ENCODE results near the gene FOXE3.

The FOXE3 gene

GRCh38 chr1:47401761-47402160, 14.3 kb upstream of the FOXE3 start:
- Histone ChIP-seq H3K4me3 (ENCODE audit: low read length) (no peak overlapping the region), H3K9me2 (replicated peaks; ENCODE audit: insufficient read depth, low read length) (no peaks in the 10 kb centered on the region), H3K27me3 (replicated peaks; ENCODE audit: insufficient read depth, low read length) (no peaks in the 10 kb centered on the region), H3K9me3 (replicated peaks; ENCODE audit: insufficient read depth, low read length) (no peaks in the 10 kb centered on the region), H2AFZ (ENCODE audit: low read length) (no peak overlapping the region), H3K9ac (ENCODE audit: low read length) (no peak overlapping the region), H4K20me1 (ENCODE audit: insufficient read depth, low read length) (no peaks in the 10 kb centered on the region), H3K79me2 (ENCODE audit: low read length) (no peaks in the 10 kb centered on the region), H3K4me1 (ENCODE audit: low read length) (no peaks in the 10 kb centered on the region), H3K27ac (ENCODE audit: low read length) (no peak overlapping the region), H3F3A (ENCODE audit: insufficient read depth, low read length) (no peaks in the 10 kb centered on the region), H3K4me2 (ENCODE audit: low read depth, low read length) (no peak overlapping the region), H3K36me3 (replicated peaks; ENCODE audit: insufficient read depth, low read length) (no peaks in the 10 kb centered on the region)
- DNase-seq, result no peak
- TF ChIP-seq EZH2phosphoT487 (IDR thresholded peaks at IDR 0.05; ENCODE audit: low read length) (no peak), EZH2 (optimal IDR thresholded peaks at IDR 0.05; ENCODE audit: low read depth, low read length) (no peak)
- TF ChIP-seq, protein P1, sequence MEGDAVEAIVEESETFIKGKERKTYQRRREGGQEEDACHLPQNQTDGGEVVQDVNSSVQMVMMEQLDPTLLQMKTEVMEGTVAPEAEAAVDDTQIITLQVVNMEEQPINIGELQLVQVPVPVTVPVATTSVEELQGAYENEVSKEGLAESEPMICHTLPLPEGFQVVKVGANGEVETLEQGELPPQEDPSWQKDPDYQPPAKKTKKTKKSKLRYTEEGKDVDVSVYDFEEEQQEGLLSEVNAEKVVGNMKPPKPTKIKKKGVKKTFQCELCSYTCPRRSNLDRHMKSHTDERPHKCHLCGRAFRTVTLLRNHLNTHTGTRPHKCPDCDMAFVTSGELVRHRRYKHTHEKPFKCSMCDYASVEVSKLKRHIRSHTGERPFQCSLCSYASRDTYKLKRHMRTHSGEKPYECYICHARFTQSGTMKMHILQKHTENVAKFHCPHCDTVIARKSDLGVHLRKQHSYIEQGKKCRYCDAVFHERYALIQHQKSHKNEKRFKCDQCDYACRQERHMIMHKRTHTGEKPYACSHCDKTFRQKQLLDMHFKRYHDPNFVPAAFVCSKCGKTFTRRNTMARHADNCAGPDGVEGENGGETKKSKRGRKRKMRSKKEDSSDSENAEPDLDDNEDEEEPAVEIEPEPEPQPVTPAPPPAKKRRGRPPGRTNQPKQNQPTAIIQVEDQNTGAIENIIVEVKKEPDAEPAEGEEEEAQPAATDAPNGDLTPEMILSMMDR (IDR thresholded peaks at IDR 0.05; ENCODE audit: low read length), result no peak

GRCh38 chr1:47402591-47402990, 13.5 kb upstream of the FOXE3 start:
- no peak overlapping the region for H3K4me2 ChIP-seq (ENCODE audit: low read depth, low read length)
- H3F3A ChIP-seq (ENCODE audit: insufficient read depth, low read length), result no peaks in the 10 kb centered on the region
- H3K36me3 ChIP-seq (replicated peaks; ENCODE audit: insufficient read depth, low read length), result no peaks in the 10 kb centered on the region
- H3K9me3 ChIP-seq (replicated peaks; ENCODE audit: insufficient read depth, low read length), result no peaks in the 10 kb centered on the region
- H4K20me1 ChIP-seq (ENCODE audit: insufficient read depth, low read length), result no peaks in the 10 kb centered on the region
- no peak for TF ChIP-seq EZH2 (optimal IDR thresholded peaks at IDR 0.05; ENCODE audit: low read depth, low read length)
- no peak for TF ChIP-seq EZH2phosphoT487 (IDR thresholded peaks at IDR 0.05; ENCODE audit: low read length)
- TF ChIP-seq, protein P1 (IDR thresholded peaks at IDR 0.05; ENCODE audit: low read length), result no peak
- H3K79me2 ChIP-seq (ENCODE audit: low read length), result no peaks in the 10 kb centered on the region
- H3K27me3 ChIP-seq (replicated peaks; ENCODE audit: insufficient read depth, low read length), result no peaks in the 10 kb centered on the region
- H3K9ac ChIP-seq (ENCODE audit: low read length), result no peak overlapping the region
- H3K27ac ChIP-seq (ENCODE audit: low read length), result no peak overlapping the region
- H2AFZ ChIP-seq (ENCODE audit: low read length), result no peak overlapping the region
- no peak for DNase-seq
- H3K9me2 ChIP-seq (replicated peaks; ENCODE audit: insufficient read depth, low read length), result no peaks in the 10 kb centered on the region
- no peaks in the 10 kb centered on the region for H3K4me1 ChIP-seq (ENCODE audit: low read length)
- no peak overlapping the region for H3K4me3 ChIP-seq (ENCODE audit: low read length)

DNA sequence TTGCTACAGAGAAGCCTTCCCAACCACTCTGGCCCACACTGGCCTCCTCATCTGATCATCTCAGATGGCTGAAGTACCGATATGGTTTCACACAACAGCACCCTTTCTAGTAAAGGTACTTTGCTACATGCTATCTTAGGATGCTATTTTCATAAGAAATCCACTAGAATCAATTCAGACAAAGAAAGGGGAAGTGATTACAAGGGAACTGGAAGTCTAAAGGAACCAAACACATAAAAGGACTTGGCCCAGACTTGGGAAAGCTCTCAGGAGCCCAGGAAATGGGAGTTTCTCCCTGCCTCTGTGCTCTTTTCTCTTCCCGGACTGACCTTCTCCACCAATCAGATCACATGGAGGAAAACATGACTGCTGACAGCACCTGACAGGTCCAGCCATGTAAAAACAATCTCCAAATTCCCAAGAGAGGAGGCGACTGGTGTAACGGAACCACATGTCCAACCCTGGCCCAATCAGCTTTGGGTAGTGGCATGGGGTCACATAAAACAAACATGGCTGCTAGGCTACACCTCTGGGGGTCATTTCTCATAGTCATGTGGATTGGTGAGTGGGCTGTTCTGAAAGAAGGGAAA, 12.7 kb upstream of the FOXE3 start:
- TF ChIP-seq, protein P1 (IDR thresholded peaks at IDR 0.05; ENCODE audit: low read length), result no peak
- TF ChIP-seq EZH2 (optimal IDR thresholded peaks at IDR 0.05; ENCODE audit: low read depth, low read length) (no peak), EZH2phosphoT487 (IDR thresholded peaks at IDR 0.05; ENCODE audit: low read length) (no peak)
- H3F3A ChIP-seq (ENCODE audit: insufficient read depth, low read length), result no peaks in the 10 kb centered on the region
- H3K27me3 ChIP-seq (replicated peaks; ENCODE audit: insufficient read depth, low read length), result no peaks in the 10 kb centered on the region
- no peak overlapping the region for H3K27ac ChIP-seq (ENCODE audit: low read length)
- no peaks in the 10 kb centered on the region for H3K9me3 ChIP-seq (replicated peaks; ENCODE audit: insufficient read depth, low read length)
- H3K9me2 ChIP-seq (replicated peaks; ENCODE audit: insufficient read depth, low read length), result no peaks in the 10 kb centered on the region
- H2AFZ ChIP-seq (ENCODE audit: low read length), result no peak overlapping the region
- no peaks in the 10 kb centered on the region for H3K36me3 ChIP-seq (replicated peaks; ENCODE audit: insufficient read depth, low read length)
- no peak overlapping the region for H3K9ac ChIP-seq (ENCODE audit: low read length)
- no peaks in the 10 kb centered on the region for H4K20me1 ChIP-seq (ENCODE audit: insufficient read depth, low read length)
- no peak overlapping the region for H3K4me2 ChIP-seq (ENCODE audit: low read depth, low read length)
- no peak overlapping the region for H3K4me3 ChIP-seq (ENCODE audit: low read length)
- H3K79me2 ChIP-seq (ENCODE audit: low read length), result no peaks in the 10 kb centered on the region
- H3K4me1 ChIP-seq (ENCODE audit: low read length), result no peaks in the 10 kb centered on the region
- DNase-seq, result no peak
